Body of pancreas (tissue), 4 donors: ENCODE results near the gene CXCR6. TPM values are rescaled to one million over a fixed set of nuclear protein-coding genes. Genes with fewer than 3 reads are reported as not detected.

Source experiments
- ATAC-seq: fragments of 150-250 bp; one replicate; pipeline ENCODE4 v1.9.1; 2016
- DNase-seq, 4 donors: peaks; one replicate each; pipeline ENCODE4 v3.0.0-alpha.2; 2019
- H3K27ac ChIP-seq, 4 donors: fragments of 200-600 bp; sonication (generic); 1 replicate in 3 of 4; 2 replicates in 1 of 4; pipeline versions ENCODE4 v1.5.1 to v1.6.1; 2016 to 2019; ENCODE audit warnings: mild to moderate bottlenecking in 1 of 4, mixed read lengths in 1 of 4, moderate library complexity in 1 of 4
- H3K27me3 ChIP-seq, 2 donors: fragments of 200-600 bp; sonication (generic); one replicate each; pipeline ENCODE4 v1.6.0; 2016; ENCODE audit warnings: mild to moderate bottlenecking in 1 of 2
- H3K36me3 ChIP-seq, 2 donors: fragments of 200-600 bp; sonication (generic); replicated peaks in 1 of 2; 2 replicates each; pipeline ENCODE4 v1.5.1; 2016; ENCODE audit warnings: low read depth in 2 of 2; ENCODE audit not compliant: insufficient read depth in 1 of 2
- H3K4me1 ChIP-seq: fragments of 200-600 bp; sonication (generic); one replicate; pipeline ENCODE4 v1.6.0; 2016
- H3K4me3 ChIP-seq, 2 donors: fragments of 200-600 bp; sonication (generic); 1 replicate in 1 of 2; 2 replicates in 1 of 2; pipeline ENCODE4 v1.5.1; 2016 to 2019
- H3K9me3 ChIP-seq, 3 donors: fragments of 200-600 bp; sonication (generic); 1 replicate in 2 of 3; 2 replicates in 1 of 3; pipeline ENCODE4 v1.5.1; 2016
- POLR2A ChIP-seq, 3 donors: fragments of 450-650 bp; IDR thresholded peaks; one replicate each; pipeline ENCODE4 v1.6.1; 2016; ENCODE audit warnings: antibody characterized with exemption in 3 of 3, mild to moderate bottlenecking in 2 of 3
- WGBS, 2 donors: methylation state at CpG; one replicate each; pipeline ENCODE4 v1.1.5; 2017; 5-methylcytosine and 5-hydroxymethylcytosine counted together
- intact Hi-C: fragments of 100-400 bp; cut with DNase I; formaldehyde crosslinking; loops from one replicate; pipeline ENCODE4 v1.15.1; 2023
- total RNA-seq, 2 donors: library from RNA; depleted of rRNA; stranded (reverse); fragments of >200 nt; gene quantifications; one replicate each; pipeline ENCODE4 v1.1.0, GENCODE V29; 2016
- TF ChIP-seq, protein P1 (sequence below), 7 experiments: fragments of 450-650 bp in 4 of 7; fragments of 200-600 bp in 3 of 7; sonication (generic) in 3 of 7; IDR thresholded peaks; one replicate each; pipeline ENCODE4 v1.5.1; 2016 to 2019; ENCODE audit warnings: antibody characterized with exemption in 7 of 7

Gene CXCR6
- total RNA-seq, 2 donors from 2014 or later, result 2.9 TPM; not detected in 1

DNA sequence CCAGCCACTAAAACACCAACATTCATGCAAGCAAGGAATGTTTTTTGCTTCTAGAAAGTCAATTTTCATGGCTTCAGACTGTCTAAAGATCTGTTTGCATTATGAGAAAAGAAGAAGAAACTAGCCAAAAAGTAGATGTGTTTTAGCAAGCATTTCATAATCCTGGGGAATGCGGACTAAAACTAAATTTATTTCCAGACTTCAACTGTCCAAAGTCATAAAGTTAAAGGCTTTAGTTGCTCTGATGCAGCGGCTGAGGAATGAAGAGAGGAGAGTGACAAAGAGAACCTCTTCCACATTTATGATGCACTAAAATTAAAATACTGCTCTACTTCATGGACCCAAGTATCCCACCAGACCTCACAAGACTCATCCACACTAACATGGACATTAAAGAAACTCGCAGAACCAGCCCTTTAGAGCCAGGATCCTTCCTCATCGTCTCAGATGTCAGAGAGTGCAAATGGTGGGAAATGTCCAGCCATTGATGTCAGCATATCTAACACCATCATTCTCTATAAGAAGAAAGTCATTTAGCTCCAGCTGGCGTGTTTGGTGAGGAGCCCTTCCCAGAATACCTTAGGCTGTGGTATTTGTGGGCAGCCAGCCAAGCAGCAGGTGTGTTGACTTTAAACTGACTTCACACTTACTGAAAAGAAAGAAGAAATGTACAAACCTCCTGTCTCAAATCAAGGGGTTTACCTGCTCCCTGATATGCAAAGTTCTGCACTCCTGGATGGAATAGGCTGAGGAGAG lies 34.9 kb downstream of the CXCR6 start:
- Histone ChIP-seq H3K36me3 (peaks cover 0 to 17% of the 10 kb centered on the region in 2 donors), H3K4me1 (peaks cover 10% of the 10 kb centered on the region), H3K4me3 (no peak overlapping the region), H3K27ac (peak overlapping the region in 1 of 4 donors; percentile 40), H3K27me3 (no peaks in the 10 kb centered on the region), H3K9me3 (no peaks in the 10 kb centered on the region)
- DNase-seq (peak; percentile 79 to 91 (median 86)), ATAC-seq (peak; percentile 62)
- 62 to 72% methylated on average over 5 of the region's 5 CpGs for WGBS, 2 donors
- intact Hi-C loops, result no loop called here
- TF ChIP-seq, protein P1, sequence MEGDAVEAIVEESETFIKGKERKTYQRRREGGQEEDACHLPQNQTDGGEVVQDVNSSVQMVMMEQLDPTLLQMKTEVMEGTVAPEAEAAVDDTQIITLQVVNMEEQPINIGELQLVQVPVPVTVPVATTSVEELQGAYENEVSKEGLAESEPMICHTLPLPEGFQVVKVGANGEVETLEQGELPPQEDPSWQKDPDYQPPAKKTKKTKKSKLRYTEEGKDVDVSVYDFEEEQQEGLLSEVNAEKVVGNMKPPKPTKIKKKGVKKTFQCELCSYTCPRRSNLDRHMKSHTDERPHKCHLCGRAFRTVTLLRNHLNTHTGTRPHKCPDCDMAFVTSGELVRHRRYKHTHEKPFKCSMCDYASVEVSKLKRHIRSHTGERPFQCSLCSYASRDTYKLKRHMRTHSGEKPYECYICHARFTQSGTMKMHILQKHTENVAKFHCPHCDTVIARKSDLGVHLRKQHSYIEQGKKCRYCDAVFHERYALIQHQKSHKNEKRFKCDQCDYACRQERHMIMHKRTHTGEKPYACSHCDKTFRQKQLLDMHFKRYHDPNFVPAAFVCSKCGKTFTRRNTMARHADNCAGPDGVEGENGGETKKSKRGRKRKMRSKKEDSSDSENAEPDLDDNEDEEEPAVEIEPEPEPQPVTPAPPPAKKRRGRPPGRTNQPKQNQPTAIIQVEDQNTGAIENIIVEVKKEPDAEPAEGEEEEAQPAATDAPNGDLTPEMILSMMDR (IDR thresholded peaks at IDR 0.05), result no peak
- no peak for TF ChIP-seq POLR2A (IDR thresholded peaks at IDR 0.05)

DNA sequence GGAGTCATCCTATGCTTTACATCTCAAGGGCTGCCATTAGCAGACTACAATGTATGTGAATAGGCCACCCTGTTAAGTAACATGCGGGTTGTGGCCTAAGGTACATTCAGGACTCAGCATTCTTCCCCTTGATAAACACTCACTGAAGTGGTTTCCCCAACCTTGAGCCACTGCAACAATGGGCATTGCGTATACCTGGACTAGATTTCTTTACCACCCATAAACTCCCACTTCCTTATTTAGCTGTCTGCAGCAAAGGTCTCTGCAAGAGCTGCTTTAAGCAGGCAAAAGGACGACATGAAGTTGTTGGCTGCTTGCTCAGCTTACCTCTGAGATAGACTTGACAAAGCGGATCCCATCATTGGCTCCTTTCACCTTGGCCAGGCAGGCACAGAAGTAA lies 36.1 kb downstream of the CXCR6 start:
- DNase-seq, result no peak

DNA sequence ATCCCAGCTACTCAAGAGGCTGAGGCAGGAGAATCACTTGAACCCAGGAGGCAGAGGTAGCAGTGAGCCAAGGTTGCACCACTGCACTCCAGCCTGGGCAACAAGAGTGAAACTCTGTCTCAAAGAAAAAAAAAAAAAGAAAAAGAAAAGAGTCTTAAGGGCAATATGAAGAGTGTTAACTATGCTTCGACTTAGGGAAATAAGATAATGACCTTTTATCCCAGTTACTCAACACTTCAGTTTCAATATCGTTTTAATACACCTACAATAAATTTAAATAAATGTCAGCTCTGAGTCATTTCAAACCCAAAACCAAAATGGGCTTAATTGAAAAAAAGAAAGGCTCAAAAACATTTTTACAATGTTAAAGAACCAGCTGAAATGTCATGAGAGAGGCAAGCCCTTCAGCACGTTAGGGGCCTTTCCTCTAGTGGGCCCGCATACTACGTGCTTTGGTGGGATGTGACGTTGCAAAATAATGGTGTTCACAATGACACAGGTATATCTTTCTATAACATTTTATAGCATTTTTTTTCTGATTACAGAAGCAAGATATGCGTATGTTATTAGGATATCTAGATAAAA lies 37.1 kb downstream of the CXCR6 start:
- ATAC-seq (no peak), DNase-seq (no peak)
- Histone ChIP-seq H3K36me3 (peaks cover 0 to 14% of the 10 kb centered on the region in 2 donors), H3K4me1 (peaks cover 31% of the 10 kb centered on the region), H3K9me3 (no peaks in the 10 kb centered on the region), H3K4me3 (no peak overlapping the region), H3K27me3 (no peaks in the 10 kb centered on the region), H3K27ac (no peak overlapping the region)
- intact Hi-C loops, result no loop called here
- no peak for TF ChIP-seq POLR2A (IDR thresholded peaks at IDR 0.05)
- TF ChIP-seq, protein P1 (IDR thresholded peaks at IDR 0.05), result no peak
- 86 to 88% methylated on average over 7 of the region's 7 CpGs for WGBS, 2 donors

More for the DNA sequence above, 36.1 kb downstream of the CXCR6 start:
- 76 to 95% methylated on average over 4 of the region's 4 CpGs for WGBS, 2 donors
- Histone ChIP-seq H3K36me3 (peaks cover 0 to 17% of the 10 kb centered on the region in 2 donors), H3K27ac (no peak overlapping the region), H3K27me3 (no peaks in the 10 kb centered on the region), H3K4me3 (no peak overlapping the region), H3K9me3 (no peaks in the 10 kb centered on the region), H3K4me1 (peaks cover 21% of the 10 kb centered on the region)
- intact Hi-C loops, result no loop called here
- no peak for ATAC-seq
- TF ChIP-seq POLR2A (IDR thresholded peaks at IDR 0.05), result no peak
- TF ChIP-seq, protein P1 (IDR thresholded peaks at IDR 0.05), result no peak

DNA sequence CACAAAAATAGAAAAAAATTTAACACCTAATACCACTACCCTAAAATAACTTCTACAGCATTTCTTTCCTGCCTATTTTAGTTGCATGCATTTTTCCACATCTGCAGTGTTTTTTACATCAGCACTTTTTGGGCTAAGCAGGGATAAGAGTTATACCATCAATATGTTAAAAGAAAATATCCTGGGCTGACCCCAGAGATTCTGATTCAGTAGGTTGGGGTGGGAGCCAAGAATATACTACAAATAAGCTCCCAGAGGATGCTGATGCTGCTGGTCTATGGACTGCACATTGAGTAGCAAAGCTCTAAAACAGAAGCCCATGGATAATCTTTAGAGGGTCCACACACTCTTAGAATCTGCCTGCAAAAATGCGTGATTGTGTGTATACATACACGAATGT lies 37.6 kb downstream of the CXCR6 start:
- Histone ChIP-seq H3K9me3 (no peaks in the 10 kb centered on the region), H3K27ac (no peak overlapping the region), H3K4me1 (peaks cover 36% of the 10 kb centered on the region), H3K36me3 (peaks cover 0 to 14% of the 10 kb centered on the region in 2 donors), H3K27me3 (no peaks in the 10 kb centered on the region), H3K4me3 (no peak overlapping the region)
- WGBS, 2 donors, result 94 to 98% methylated on average over 2 of the region's 2 CpGs
- DNase-seq (no peak), ATAC-seq (no peak)
- TF ChIP-seq, protein P1 (IDR thresholded peaks at IDR 0.05), result no peak
- no peak for TF ChIP-seq POLR2A (IDR thresholded peaks at IDR 0.05)
- intact Hi-C loops, result no loop called here
